Measurements from ENCODE around the gene ATP10B.

Gene ATP10B

GRCh38 chr5:160769301-160769700, 82.7 kb downstream of the ATP10B start:
- TF ChIP-seq JUND (IDR thresholded peaks at IDR 0.05; ENCODE audit: low read depth), result no peak
- no peak for DNase-seq (ENCODE audit: low read depth in 1 of 2, low spot score in 1 of 2)
- in situ Hi-C loops (cut with HindIII; ENCODE audit: low pct_unique_long_range_greater_than_20kb, low sequenced_read_pairs), result no loop called here

GRCh38 chr5:160767062-160767461, 84.9 kb downstream of the ATP10B start:
- in situ Hi-C loops (cut with HindIII; ENCODE audit: low pct_unique_long_range_greater_than_20kb, low sequenced_read_pairs), result no loop called here
- TF ChIP-seq JUND (IDR thresholded peaks at IDR 0.05; ENCODE audit: low read depth), result no peak
- no peak for DNase-seq (ENCODE audit: low read depth in 1 of 2, low spot score in 1 of 2)

DNA sequence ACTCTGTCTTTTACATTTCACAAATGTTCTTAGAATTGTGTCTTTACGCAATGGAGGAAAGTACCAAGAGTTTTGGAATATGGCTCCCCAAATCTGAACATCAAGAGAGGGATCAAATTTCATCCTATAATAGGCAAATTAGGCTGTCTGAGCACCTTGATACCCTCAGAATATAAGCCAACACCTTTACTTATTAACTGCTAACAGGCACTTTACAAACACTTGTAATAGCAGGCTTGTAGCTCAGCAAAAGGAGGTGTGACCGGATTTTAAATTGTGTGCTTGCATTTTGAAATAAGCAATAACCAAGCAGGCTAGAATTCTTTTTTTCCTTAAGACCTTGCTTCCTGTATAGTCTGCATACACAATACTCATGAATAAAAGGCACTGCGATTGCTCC, 92.0 kb downstream of the ATP10B start:
- in situ Hi-C loops (cut with HindIII; ENCODE audit: low pct_unique_long_range_greater_than_20kb, low sequenced_read_pairs), result no loop called here
- TF ChIP-seq JUND (IDR thresholded peaks at IDR 0.05; ENCODE audit: low read depth), result no peak
- no peak for DNase-seq (ENCODE audit: low read depth in 1 of 2, low spot score in 1 of 2)

DNA sequence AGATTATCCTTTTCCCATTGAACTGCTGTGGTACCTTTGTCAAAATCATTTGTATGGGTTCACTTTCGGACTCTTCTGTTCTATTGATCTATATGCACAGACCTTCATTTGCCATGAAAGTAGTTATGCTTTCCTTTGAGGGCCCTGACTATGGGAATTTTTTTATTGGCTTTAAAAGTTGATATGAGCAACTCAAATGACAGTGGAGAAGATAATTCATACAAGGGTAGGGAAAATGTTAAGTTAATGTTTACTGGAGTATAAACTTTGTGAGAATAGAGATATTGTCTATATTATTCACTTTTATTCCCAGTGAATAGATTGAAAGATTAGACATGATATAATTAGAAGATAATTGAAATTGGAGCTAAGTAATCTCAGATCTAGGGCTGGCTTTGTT, 94.8 kb downstream of the ATP10B start:
- no peak for DNase-seq (ENCODE audit: low read depth in 1 of 2, low spot score in 1 of 2)
- in situ Hi-C loops (cut with HindIII; ENCODE audit: low pct_unique_long_range_greater_than_20kb, low sequenced_read_pairs), result no loop called here
- no peak for TF ChIP-seq JUND (IDR thresholded peaks at IDR 0.05; ENCODE audit: low read depth)

- TF ChIP-seq JUND (IDR thresholded peaks at IDR 0.05; ENCODE audit: low read depth), result no peak
- DNase-seq (ENCODE audit: low read depth in 1 of 2, low spot score in 1 of 2), result no peak
- in situ Hi-C loops (cut with HindIII; ENCODE audit: low pct_unique_long_range_greater_than_20kb, low sequenced_read_pairs), result no loop called here
Measured at GRCh38 chr5:160750938-160751657, 100.9 kb downstream of the ATP10B start.

GRCh38 chr5:160749682-160750081, 102.3 kb downstream of the ATP10B start:
- in situ Hi-C loops (cut with HindIII; ENCODE audit: low pct_unique_long_range_greater_than_20kb, low sequenced_read_pairs), result no loop called here
- TF ChIP-seq JUND (IDR thresholded peaks at IDR 0.05; ENCODE audit: low read depth), result no peak
- DNase-seq (ENCODE audit: low read depth in 1 of 2, low spot score in 1 of 2), result no peak

DNA sequence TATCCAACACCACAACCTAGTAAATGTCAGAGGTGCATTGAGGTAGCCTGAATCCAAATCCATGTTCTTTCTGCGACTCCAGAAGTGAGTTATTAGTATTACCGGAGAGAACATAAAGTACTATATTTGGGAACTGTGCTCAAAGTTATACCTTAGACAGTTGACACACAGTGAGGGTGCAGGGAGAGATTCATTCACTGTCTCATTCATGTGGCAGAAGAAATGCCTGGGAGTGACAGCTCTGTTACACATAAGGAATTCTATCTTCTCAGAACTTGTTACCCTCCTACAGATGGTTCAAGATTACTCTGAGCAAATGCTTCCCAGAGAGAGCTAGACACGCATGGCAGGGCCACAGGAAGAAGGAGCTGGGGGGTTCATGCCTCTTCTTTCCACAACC, 103.0 kb downstream of the ATP10B start:
- in situ Hi-C loops (cut with HindIII; ENCODE audit: low pct_unique_long_range_greater_than_20kb, low sequenced_read_pairs), result no loop called here
- no peak for DNase-seq (ENCODE audit: low read depth in 1 of 2, low spot score in 1 of 2)
- no peak for TF ChIP-seq JUND (IDR thresholded peaks at IDR 0.05; ENCODE audit: low read depth)

GRCh38 chr5:160747987-160748386, 104.0 kb downstream of the ATP10B start:
- DNase-seq (ENCODE audit: low read depth in 1 of 2, low spot score in 1 of 2), result no peak
- no peak for TF ChIP-seq JUND (IDR thresholded peaks at IDR 0.05; ENCODE audit: low read depth)
- in situ Hi-C loops (cut with HindIII; ENCODE audit: low pct_unique_long_range_greater_than_20kb, low sequenced_read_pairs), result no loop called here

DNA sequence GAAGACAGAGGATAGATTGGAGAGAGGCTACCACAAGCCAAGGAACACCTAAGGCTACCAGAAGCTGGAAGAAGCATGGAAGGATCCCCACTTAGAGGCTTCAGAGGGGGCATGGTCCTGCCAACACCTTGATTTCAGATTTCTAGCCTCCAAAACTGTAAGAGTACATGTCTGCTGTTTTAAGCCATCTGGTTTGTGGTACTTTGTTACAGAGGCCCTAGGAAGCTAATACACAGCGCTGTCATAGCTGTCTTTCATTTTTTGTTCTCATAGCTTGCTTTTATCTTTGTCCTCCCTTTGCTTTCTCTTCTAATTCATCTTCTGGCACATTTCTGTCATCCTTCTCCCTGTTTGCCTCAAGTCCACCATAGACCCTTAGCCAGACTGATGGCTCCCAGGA, 104.5 kb downstream of the ATP10B start:
- in situ Hi-C loops (cut with HindIII; ENCODE audit: low pct_unique_long_range_greater_than_20kb, low sequenced_read_pairs), result no loop called here
- no peak for TF ChIP-seq JUND (IDR thresholded peaks at IDR 0.05; ENCODE audit: low read depth)
- no peak for DNase-seq (ENCODE audit: low read depth in 1 of 2, low spot score in 1 of 2)

DNA sequence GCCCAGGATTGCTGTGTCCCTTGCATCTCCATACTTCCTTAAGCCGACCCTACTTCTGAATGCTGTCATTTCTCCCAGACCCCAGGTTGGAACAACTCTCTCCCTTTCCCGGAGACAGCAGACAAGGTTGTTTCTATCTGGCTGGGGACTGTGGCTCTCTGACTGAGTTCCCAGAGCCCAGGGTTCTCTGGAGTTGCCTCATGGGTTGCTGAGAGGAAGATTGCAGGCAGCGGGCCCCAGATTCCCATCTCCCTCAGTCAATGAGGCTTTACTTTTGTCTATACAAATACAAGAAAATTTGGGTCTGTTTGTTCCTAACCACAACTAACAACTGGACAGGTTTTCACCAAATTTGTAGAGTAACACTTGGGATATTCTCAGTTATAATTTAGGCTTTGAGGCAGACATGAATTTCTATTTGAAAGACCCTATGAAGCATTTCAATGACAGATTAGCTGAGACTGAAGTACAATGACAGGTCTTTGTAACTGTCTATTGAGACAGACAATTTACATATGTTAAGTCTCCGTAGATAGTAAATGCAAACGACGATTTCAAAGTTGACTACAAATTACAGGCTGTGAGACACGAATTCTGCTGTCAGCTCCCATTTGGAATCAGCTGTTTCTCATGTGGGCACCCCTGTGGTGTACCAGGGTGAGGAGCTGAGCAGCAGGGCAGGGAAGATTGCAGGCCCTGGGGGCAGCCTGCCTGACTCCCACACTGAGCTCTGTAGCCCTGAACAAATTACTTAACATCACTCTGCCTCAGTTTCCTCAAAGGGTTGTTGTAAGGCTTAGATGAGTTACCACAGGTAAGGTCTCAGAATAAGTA, 107.5 kb downstream of the ATP10B start:
- DNase-seq (ENCODE audit: low read depth in 1 of 2, low spot score in 1 of 2), result no peak
- TF ChIP-seq JUND (IDR thresholded peaks at IDR 0.05; ENCODE audit: low read depth), result no peak

GRCh38 chr5:160743027-160743426, 109.0 kb downstream of the ATP10B start:
- in situ Hi-C loops (cut with HindIII; ENCODE audit: low pct_unique_long_range_greater_than_20kb, low sequenced_read_pairs), result no loop called here
- no peak for TF ChIP-seq JUND (IDR thresholded peaks at IDR 0.05; ENCODE audit: low read depth)
- no peak for DNase-seq (ENCODE audit: low read depth in 1 of 2, low spot score in 1 of 2)

More for the DNA sequence above, 107.5 kb downstream of the ATP10B start:
- in situ Hi-C loops (cut with HindIII; ENCODE audit: low pct_unique_long_range_greater_than_20kb, low sequenced_read_pairs), result no loop called here

DNA sequence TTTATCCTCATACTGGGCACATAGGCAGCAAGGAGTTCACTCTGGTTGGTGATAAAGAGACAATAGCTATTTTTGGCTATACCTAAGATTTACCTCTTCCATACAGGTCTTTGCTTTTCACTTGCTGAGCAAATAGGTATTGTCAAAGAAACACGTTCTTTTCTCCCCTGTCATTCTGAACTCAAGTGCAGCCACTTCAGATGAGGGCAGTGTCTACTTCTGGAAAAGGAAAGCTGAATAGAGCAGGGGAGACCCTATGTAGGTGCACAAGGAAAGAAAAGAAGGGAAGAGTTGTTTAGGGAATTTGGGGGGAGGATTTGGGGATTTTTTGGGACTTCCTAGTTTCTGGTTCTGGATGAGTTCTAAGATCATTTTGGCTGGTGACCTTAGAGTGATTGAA, 109.6 kb downstream of the ATP10B start:
- TF ChIP-seq JUND (IDR thresholded peaks at IDR 0.05; ENCODE audit: low read depth), result no peak
- DNase-seq (ENCODE audit: low read depth in 1 of 2, low spot score in 1 of 2), result no peak
- in situ Hi-C loops (cut with HindIII; ENCODE audit: low pct_unique_long_range_greater_than_20kb, low sequenced_read_pairs), result no loop called here

GRCh38 chr5:160727296-160727997, 124.6 kb downstream of the ATP10B start:
- TF ChIP-seq JUND (IDR thresholded peaks at IDR 0.05; ENCODE audit: low read depth), result no peak
- DNase-seq (ENCODE audit: low read depth in 1 of 2, low spot score in 1 of 2), result no peak
- in situ Hi-C loops (cut with HindIII; ENCODE audit: low pct_unique_long_range_greater_than_20kb, low sequenced_read_pairs), result no loop called here
